GM19324 (cell line): ENCODE measurements around the gene EPB41.
A peak's percentile ranks its signal among the peaks of the same experiment; 100 is the strongest.
"Not testable (repeated sequence)": the region's sequence is repeated elsewhere in the genome, so short reads cannot be mapped to it uniquely, and the experiment has no call there.

Experiments used
- ATAC-seq: cut with Tn5 transposase; IDR thresholded peaks from one replicate; pipeline ENCODE4 v1.9.1; 2021; ENCODE audit warnings: mild to moderate bottlenecking, moderate library complexity; ENCODE audit not compliant: unreplicated experiment, low FRiP score

Gene EPB41

GRCh38 chr1:28914228-28915030 is at the start of gene EPB41:
TSS of gene EPB41 (plus strand) at chr1:28914569. CDS start at chr1:28987438, 72,869 bp downstream.
- ATAC-seq = peak; percentile 86

DNA sequence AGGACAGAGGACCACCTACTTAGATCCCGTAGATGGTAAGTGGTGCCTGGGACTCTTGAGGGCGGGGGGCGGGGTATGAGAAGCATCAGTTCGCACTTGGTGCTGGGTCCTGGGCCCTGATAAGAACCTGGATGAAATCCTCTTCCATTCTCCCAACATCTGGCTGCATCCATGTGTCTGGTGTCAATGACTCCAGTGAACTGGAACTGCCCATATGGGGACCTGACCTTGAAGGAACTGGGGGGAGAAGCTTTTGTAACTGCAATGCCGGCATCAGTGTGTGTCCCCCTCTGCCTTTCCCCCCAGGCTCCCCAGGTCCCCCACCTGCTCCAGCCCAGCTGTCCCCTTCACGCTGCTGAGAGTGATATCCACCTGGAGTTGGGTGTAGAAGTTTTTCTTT is 49.7 kb upstream of the EPB41 start:
- no peak for ATAC-seq

GRCh38 chr1:28865997-28866650 is 48.2 kb upstream of the EPB41 start:
- ATAC-seq = no peak

DNA sequence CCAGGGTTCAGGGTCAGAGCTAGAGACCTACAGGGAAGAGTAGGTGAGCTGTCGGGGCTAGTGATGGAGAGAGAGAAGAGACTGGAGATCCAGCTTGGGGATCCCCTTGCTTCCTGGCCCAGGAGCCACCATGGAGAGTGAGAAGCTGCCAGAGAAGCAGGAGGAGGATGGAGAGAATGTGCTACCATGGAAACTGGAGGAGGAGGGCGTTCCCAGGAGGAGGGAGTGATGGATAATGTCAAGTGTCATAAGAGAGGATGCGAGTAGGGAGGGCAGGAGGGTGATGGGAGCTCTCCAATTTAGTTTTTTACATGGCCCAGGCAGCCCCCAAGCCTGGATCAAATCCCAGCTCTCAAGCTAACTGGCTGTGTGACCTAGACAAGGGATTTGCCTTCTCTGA is 46.5 kb upstream of the EPB41 start:
- no peak for ATAC-seq

GRCh38 chr1:28869952-28870351 is 44.4 kb upstream of the EPB41 start:
- no peak for ATAC-seq

DNA sequence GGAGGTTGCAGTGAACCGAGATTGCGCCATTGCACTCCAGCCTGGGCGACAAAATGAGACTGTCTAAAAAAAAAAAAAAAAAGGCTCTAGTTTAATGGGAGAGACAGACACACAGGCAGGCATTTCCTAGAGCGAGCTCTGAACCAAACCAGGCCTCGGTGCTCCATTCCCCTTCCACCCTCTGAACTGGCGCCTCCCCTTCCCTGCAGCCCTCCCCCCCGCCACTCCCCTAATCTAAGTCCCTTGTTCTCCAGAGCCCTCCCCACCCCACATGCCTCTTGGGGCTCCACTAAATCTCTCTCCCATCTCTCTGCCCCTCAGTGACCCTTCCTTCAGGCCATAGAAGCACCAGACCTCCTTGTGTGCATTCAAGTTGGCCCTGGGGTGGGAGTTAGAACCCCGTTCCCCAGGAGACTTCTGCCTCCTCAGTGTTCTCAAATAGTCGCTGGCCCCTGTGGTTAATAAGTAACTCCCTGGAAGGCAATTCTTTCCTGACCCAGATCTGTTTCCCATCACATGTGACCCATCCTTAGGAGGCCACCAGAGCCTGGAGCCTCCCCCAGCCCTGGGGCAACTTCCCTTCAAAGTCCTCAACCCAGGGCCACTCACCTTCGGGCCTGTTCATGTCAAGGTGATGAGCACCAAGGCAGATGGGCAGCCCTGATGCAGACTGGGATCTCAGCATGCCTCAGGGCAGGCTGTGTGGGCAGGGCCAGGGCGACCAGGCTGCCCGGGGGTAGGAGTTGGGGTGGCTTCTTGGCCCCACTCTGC is 42.6 kb upstream of the EPB41 start:
- no peak for ATAC-seq

DNA sequence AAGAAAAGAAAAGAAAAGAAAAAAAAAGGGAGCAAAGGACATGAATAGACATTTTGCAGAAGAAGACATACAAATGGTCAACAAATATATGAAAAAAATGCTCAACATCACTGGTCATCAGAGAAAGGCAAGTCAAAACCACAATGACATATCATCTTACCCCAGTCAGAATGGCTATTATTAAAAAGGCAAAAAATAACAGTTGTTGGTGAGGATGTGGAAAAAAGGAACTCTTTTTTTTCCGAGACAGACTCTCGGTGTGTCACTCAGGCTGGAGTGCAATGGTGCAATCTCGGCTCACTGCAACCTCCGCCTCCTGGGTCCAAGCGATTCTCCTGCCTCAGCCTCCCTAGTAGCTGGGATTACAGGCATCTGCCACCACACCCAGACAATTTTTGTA is 39.2 kb upstream of the EPB41 start:
- ATAC-seq = not testable (repeated sequence)

DNA sequence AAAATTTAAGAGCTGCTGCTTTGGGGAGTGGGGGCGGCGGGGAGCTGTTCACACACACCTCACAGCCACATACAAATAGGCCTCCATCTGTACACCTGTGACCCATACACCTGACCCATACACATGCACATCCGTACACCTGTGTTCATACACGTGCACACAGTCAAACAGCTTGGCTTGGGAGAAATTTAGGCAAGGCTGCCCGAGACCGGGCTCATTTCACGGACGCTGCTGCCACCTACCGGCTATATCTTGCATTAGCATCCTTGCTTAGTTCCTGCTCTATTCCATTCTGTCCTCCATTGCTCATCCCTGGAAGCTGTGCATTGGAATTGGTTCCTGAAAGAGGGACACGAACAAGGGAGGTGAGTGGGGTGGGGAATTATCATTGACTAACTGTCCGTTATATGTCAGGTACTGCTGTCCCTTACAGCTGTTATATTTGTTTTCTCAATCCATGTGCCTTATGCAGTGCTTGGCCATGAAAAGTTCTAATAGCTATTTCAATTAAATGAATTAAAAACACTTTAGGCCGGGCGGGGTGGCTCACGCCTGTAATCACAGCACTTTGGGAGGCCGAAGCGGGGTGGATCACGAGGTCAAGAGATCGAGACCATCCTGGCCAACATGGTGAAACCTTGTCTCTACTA is 37.1 kb upstream of the EPB41 start:
- ATAC-seq = no peak

GRCh38 chr1:28878796-28879195 is 35.6 kb upstream of the EPB41 start:
- no peak for ATAC-seq

GRCh38 chr1:28882009-28882628 is 32.2 kb upstream of the EPB41 start:
- ATAC-seq = no peak

- no peak for ATAC-seq
Observed at GRCh38 chr1:28883242-28883616, 31.1 kb upstream of the EPB41 start.

GRCh38 chr1:28885472-28885877 is 28.9 kb upstream of the EPB41 start:
- no peak for ATAC-seq

- ATAC-seq = no peak
Observed at GRCh38 chr1:28885977-28886730, 28.2 kb upstream of the EPB41 start.

- ATAC-seq = peak; percentile 71
Observed at GRCh38 chr1:28886731-28887418, 27.5 kb upstream of the EPB41 start.

- ATAC-seq = no peak
Observed at GRCh38 chr1:28887419-28887834, 26.9 kb upstream of the EPB41 start.

DNA sequence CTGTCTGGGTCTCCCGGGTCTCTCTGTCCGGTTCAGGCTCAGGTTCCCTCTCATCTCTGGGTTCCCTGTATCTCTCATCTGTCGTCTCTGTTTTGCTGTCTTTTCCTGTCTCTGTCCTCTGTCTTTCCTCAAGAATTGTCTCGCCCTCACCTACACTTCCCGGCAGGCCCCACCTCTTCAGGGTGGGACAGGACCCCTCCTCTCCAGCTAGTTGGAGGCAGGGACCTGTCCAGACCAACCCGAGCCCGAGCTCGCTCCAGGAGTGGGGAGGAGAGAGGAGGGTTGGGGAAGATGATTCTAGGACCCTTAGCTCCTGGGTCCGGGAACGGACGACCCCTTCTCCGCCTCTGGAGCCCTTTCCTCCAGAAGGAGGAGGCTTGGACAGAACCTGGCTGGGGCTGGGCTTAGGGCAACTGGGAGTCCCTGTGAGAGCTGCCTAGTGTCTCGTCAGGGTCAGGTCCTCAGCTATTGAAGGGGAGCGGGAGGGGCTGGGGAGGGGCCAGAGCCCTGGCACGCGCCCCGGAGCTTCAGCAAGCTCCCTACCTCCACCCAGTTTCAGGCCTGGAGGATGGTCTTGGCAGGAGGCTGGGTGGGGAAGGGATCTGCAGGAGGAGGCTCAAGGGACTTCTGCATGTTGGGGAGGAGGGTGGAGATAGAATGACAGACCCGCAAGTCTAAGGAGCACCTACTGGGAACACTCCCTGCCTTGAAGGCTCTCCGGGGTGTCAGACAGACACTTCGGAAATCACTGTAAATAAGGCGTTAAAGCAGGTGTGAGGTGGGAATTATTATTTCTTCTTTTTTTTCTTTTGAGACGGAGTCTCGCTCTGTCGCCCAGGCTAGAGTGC is 26.3 kb upstream of the EPB41 start:
- no peak for ATAC-seq

- ATAC-seq = no peak
Observed at GRCh38 chr1:28888915-28889314, 25.5 kb upstream of the EPB41 start.

DNA sequence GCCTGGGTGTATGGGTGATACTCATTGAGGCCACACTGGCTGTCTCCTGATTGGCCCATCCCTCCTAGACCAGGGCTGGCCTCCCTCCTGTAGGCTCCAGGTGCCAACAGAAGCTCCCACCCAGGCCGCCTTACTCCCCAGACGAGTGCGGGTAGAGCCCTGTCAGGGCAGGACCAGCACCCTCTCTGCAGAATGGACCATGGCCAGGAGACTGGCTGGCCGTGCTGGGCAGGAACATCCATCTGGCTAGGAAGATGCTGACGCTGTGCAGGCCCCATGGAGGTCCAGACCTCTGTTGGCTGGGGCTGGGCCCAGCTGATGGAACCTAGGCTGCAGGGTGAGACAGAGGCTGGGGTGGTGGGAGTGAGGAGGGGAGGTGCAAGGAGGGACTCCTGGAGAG is 25.0 kb upstream of the EPB41 start:
- no peak for ATAC-seq
